HUES48 (cell line): Measurements from ENCODE around the gene FTSJ1.
A peak's percentile ranks its signal among the peaks of the same experiment; 100 is the strongest.

Experiments
- H3K27ac ChIP-seq: one replicate; pipeline ENCODE4 v1.7.0; 2013; ENCODE audit warnings: low read depth, low read length, inconsistent platforms
- H3K27me3 ChIP-seq: 2 replicates; pipeline ENCODE4 v1.6.1; 2013; ENCODE audit warnings: mild to moderate bottlenecking, low read length; ENCODE audit not compliant: control insufficient read depth, insufficient read depth
- H3K36me3 ChIP-seq: 2 replicates; pipeline ENCODE4 v1.6.1; 2013; ENCODE audit warnings: low read length; ENCODE audit not compliant: control insufficient read depth, insufficient read depth
- H3K4me1 ChIP-seq: 2 replicates; pipeline ENCODE4 v1.6.1; 2013; ENCODE audit warnings: mild to moderate bottlenecking, low read length; ENCODE audit not compliant: control insufficient read depth, insufficient read depth
- H3K4me3 ChIP-seq: 2 replicates; pipeline ENCODE4 v1.5.1; 2013; ENCODE audit warnings: mild to moderate bottlenecking, low read depth, low read length
- H3K9ac ChIP-seq: 2 replicates; pipeline ENCODE4 v1.6.1; 2013; ENCODE audit warnings: mild to moderate bottlenecking, low read depth, low read length, moderate library complexity
- H3K9me3 ChIP-seq: 2 replicates; pipeline ENCODE4 v1.6.1; 2013; ENCODE audit warnings: low read length; ENCODE audit not compliant: control insufficient read depth, insufficient read depth

FTSJ1 gene

DNA sequence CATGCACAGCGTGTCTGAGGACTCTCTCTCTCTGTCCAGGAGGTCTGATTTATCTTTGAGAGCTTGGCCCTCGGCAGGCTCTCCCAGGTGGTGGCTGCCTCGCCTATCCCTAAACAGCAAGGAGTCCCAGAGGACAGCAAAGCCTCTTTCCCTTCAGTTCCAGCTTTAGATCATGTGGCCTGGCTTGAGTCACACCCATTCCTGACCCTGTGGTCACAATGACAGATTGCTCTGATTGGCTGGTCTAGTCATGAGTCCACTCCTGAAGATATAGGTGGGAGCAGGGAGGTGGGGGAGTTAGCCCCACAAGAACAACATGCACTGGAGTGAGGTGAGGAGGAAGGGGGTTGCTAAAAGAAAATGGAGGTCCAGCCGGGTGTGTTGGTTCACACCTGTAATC, 20.7 kb downstream of the FTSJ1 start:
- no peak overlapping the region for H3K9ac ChIP-seq
- peaks cover 36% of the 10 kb centered on the region for H3K9me3 ChIP-seq
- H3K4me3 ChIP-seq: no peak overlapping the region
- no peaks in the 10 kb centered on the region for H3K4me1 ChIP-seq
- H3K27ac ChIP-seq: no peak overlapping the region
- no peaks in the 10 kb centered on the region for H3K36me3 ChIP-seq
- no peaks in the 10 kb centered on the region for H3K27me3 ChIP-seq

DNA sequence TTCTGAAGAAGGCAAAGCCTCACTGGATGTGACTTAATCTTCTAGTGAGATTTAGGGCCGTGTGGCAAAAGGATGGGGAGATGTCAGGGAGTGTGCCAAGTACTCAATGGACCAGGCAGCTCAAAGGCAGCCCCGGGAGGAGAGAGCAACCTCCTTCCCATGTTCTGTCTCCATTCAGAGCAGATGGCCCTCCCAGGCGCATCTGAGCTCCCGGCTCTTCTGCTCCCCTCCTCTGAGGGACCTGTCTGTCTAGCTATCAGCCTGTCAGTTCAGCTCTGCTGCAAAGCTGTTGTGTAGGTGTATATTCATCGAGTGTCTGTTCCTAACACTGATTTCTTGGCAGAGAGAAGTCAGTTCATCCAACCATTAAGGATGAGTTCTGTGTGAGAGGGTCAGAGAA, 21.9 kb downstream of the FTSJ1 start:
- Histone ChIP-seq H3K4me1 (no peaks in the 10 kb centered on the region), H3K36me3 (no peaks in the 10 kb centered on the region), H3K27ac (no peak overlapping the region), H3K4me3 (no peak overlapping the region), H3K9me3 (peaks cover 37% of the 10 kb centered on the region), H3K9ac (no peak overlapping the region), H3K27me3 (no peaks in the 10 kb centered on the region)

DNA sequence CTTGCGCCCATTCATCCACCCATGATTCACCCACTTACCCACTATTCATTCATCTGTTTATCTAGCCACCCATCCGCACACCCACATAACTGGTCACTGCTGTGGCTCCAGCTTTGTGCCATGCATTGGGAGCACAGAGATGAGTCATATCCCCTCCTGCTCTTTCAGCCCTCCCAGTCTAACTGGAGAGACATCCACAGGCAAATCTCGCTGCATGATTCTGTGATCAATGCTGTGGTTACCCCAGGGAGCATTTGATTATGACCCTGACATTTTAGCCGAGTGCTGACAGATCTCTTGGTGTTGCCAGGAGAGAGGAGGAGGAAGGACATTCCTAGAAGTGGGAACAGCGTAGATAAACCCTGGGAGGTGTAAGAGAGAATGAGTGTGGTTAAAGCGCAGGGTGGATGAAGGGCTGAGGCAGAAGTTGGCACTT, 22.4 kb downstream of the FTSJ1 start:
- no peaks in the 10 kb centered on the region for H3K36me3 ChIP-seq
- H3K9me3 ChIP-seq: peaks cover 35% of the 10 kb centered on the region
- no peak overlapping the region for H3K27ac ChIP-seq
- H3K9ac ChIP-seq: no peak overlapping the region
- no peaks in the 10 kb centered on the region for H3K4me1 ChIP-seq
- no peaks in the 10 kb centered on the region for H3K27me3 ChIP-seq
- H3K4me3 ChIP-seq: no peak overlapping the region

GRCh38 chrX:48504261-48504660, 28.3 kb downstream of the FTSJ1 start:
- H3K9me3 ChIP-seq: peaks cover 21% of the 10 kb centered on the region
- H3K4me1 ChIP-seq: no peaks in the 10 kb centered on the region
- no peak overlapping the region for H3K27ac ChIP-seq
- H3K4me3 ChIP-seq: no peak overlapping the region
- H3K36me3 ChIP-seq: no peaks in the 10 kb centered on the region
- H3K27me3 ChIP-seq: no peaks in the 10 kb centered on the region
- no peak overlapping the region for H3K9ac ChIP-seq

- no peak overlapping the region for H3K9ac ChIP-seq
- peaks cover 26% of the 10 kb centered on the region for H3K9me3 ChIP-seq
- no peaks in the 10 kb centered on the region for H3K36me3 ChIP-seq
Measured at GRCh38 chrX:48505481-48505880, 29.5 kb downstream of the FTSJ1 start.

GRCh38 chrX:48507246-48507645, 31.2 kb downstream of the FTSJ1 start:
- Histone ChIP-seq H3K27me3 (no peaks in the 10 kb centered on the region), H3K4me3 (no peak overlapping the region), H3K36me3 (no peaks in the 10 kb centered on the region), H3K4me1 (no peaks in the 10 kb centered on the region), H3K9me3 (peaks cover 27% of the 10 kb centered on the region), H3K9ac (no peak overlapping the region), H3K27ac (no peak overlapping the region)

More at GRCh38 chrX:48505481-48505880, 29.5 kb downstream of the FTSJ1 start:
- H3K27ac ChIP-seq: no peak overlapping the region
- H3K4me3 ChIP-seq: no peak overlapping the region
- H3K4me1 ChIP-seq: no peaks in the 10 kb centered on the region
- H3K27me3 ChIP-seq: no peaks in the 10 kb centered on the region

GRCh38 chrX:48508400-48509244, 32.6 kb downstream of the FTSJ1 start, which contains the start of gene PORCN:
PORCN (plus strand) TSS chrX:48508992; CDS start chrX:48509821, 829 bp downstream.
- Histone ChIP-seq H3K4me3 (peak within 1 kb of the TSS; percentile 85), H3K4me1 (no peaks in the 10 kb centered on the region), H3K9ac (peak within 1 kb of the TSS; percentile 70), H3K9me3 (peaks cover 33% of the 10 kb centered on the region), H3K36me3 (no peaks in the 10 kb centered on the region), H3K27ac (peak within 1 kb of the TSS; percentile 44), H3K27me3 (no peaks in the 10 kb centered on the region)

- Histone ChIP-seq H3K27ac (no peak overlapping the region), H3K27me3 (no peaks in the 10 kb centered on the region)
Measured at GRCh38 chrX:48509245-48509590, 33.2 kb downstream of the FTSJ1 start.

GRCh38 chrX:48509619-48510018, 33.6 kb downstream of the FTSJ1 start:
- no peaks in the 10 kb centered on the region for H3K27me3 ChIP-seq
- peaks cover 39% of the 10 kb centered on the region for H3K9me3 ChIP-seq
- H3K9ac ChIP-seq: no peak overlapping the region
- no peaks in the 10 kb centered on the region for H3K4me1 ChIP-seq
- peak overlapping the region; percentile 85 for H3K4me3 ChIP-seq
- no peak overlapping the region for H3K27ac ChIP-seq
- H3K36me3 ChIP-seq: no peaks in the 10 kb centered on the region

More at GRCh38 chrX:48509245-48509590, 33.2 kb downstream of the FTSJ1 start:
- H3K4me3 ChIP-seq: peak overlapping the region; percentile 85
- H3K9ac ChIP-seq: 0 out of 2 replicates have a peak overlapping the region, but pooled peaks have one; percentile 44
- no peaks in the 10 kb centered on the region for H3K36me3 ChIP-seq
- H3K9me3 ChIP-seq: peaks cover 36% of the 10 kb centered on the region
- H3K4me1 ChIP-seq: no peaks in the 10 kb centered on the region

GRCh38 chrX:48511560-48511959, 35.6 kb downstream of the FTSJ1 start:
- no peaks in the 10 kb centered on the region for H3K4me1 ChIP-seq
- H3K9ac ChIP-seq: no peak overlapping the region
- H3K9me3 ChIP-seq: peaks cover 42% of the 10 kb centered on the region
- no peaks in the 10 kb centered on the region for H3K27me3 ChIP-seq
- no peak overlapping the region for H3K4me3 ChIP-seq
- peaks cover 4% of the 10 kb centered on the region for H3K36me3 ChIP-seq
- no peak overlapping the region for H3K27ac ChIP-seq

- peaks cover 45% of the 10 kb centered on the region for H3K9me3 ChIP-seq
- H3K27ac ChIP-seq: no peak overlapping the region
- no peak overlapping the region for H3K4me3 ChIP-seq
- H3K9ac ChIP-seq: no peak overlapping the region
- H3K27me3 ChIP-seq: no peaks in the 10 kb centered on the region
- H3K4me1 ChIP-seq: no peaks in the 10 kb centered on the region
- peaks cover 4% of the 10 kb centered on the region for H3K36me3 ChIP-seq
Measured at GRCh38 chrX:48512371-48512935, 36.5 kb downstream of the FTSJ1 start.
